ENCODE results near the gene PKP4. TPM values are rescaled to one million over a fixed set of nuclear protein-coding genes. Genes with fewer than 3 reads are reported as not detected.

PKP4 gene
- total and polyA plus RNA-seq, 9 donors = 22.7 to 60.9 (median 46.6) TPM

DNA sequence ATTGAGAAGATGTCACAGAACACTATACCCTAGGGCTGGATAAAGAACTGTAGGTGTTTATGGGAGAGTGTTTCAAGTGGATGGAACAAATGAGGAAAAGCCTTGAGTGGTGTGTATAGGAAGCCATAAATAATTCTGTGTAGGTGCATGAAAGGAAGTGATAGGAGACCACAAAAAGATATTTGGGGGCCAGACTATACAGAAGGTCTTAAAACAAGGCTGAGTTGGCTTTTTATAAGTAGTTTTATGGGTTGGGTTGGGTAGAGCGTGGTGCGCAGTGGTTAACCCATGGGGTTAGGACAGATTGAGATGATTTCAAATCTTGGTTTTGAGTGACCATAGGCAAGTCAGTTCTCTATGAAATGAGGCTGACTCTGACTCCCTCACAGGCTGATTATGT, 110.5 kb downstream of the PKP4 start:
- H3K27me3 ChIP-seq = no peaks in the 10 kb centered on the region
- H3K36me3 ChIP-seq = no peaks in the 10 kb centered on the region
- TF ChIP-seq, protein P1, sequence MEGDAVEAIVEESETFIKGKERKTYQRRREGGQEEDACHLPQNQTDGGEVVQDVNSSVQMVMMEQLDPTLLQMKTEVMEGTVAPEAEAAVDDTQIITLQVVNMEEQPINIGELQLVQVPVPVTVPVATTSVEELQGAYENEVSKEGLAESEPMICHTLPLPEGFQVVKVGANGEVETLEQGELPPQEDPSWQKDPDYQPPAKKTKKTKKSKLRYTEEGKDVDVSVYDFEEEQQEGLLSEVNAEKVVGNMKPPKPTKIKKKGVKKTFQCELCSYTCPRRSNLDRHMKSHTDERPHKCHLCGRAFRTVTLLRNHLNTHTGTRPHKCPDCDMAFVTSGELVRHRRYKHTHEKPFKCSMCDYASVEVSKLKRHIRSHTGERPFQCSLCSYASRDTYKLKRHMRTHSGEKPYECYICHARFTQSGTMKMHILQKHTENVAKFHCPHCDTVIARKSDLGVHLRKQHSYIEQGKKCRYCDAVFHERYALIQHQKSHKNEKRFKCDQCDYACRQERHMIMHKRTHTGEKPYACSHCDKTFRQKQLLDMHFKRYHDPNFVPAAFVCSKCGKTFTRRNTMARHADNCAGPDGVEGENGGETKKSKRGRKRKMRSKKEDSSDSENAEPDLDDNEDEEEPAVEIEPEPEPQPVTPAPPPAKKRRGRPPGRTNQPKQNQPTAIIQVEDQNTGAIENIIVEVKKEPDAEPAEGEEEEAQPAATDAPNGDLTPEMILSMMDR (IDR thresholded peaks at IDR 0.05) = no peak
- no peak for TF ChIP-seq POLR2A (IDR thresholded peaks at IDR 0.05)
- no peak for TF ChIP-seq EP300 (IDR thresholded peaks at IDR 0.05)
- 94 to 99% (median 96%) methylated on average over 2 of the region's 2 CpGs for WGBS, 3 donors
- H3K4me1 ChIP-seq (ENCODE audit: insufficient read depth) = no peaks in the 10 kb centered on the region
- no peak overlapping the region for H3K27ac ChIP-seq
- intact Hi-C loops (cut with DNase I) = no loop called here
- no peaks in the 10 kb centered on the region for H3K9me3 ChIP-seq
- no peak for DNase-seq
- no peak overlapping the region for H3K4me3 ChIP-seq

DNA sequence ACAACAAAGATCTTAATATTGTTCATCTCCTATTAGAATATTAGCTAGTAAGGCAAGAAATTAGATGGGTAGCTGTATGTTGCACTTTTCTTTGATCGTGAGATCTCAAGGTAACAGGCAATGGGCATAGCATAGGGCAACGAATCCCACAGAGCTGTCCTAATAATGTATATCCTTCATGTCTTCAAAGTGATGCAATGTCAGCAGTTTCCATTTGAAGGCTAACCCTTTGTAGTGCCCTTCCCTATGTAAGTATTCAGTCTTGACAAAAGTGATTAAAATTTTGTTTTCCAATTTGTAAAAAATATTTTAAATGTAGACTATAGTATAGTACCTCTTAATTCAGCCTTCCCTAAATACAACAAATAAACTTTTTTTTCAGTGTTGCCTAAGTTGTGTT, 112.5 kb downstream of the PKP4 start:
- intact Hi-C loops (cut with DNase I) = no loop called here
- H3K9me3 ChIP-seq = no peaks in the 10 kb centered on the region
- no peaks in the 10 kb centered on the region for H3K4me1 ChIP-seq (ENCODE audit: insufficient read depth)
- no peaks in the 10 kb centered on the region for H3K27me3 ChIP-seq
- no peak overlapping the region for H3K27ac ChIP-seq
- H3K36me3 ChIP-seq = no peaks in the 10 kb centered on the region
- TF ChIP-seq EP300 (IDR thresholded peaks at IDR 0.05) = no peak
- TF ChIP-seq, protein P1 (IDR thresholded peaks at IDR 0.05) = no peak
- no peak for TF ChIP-seq POLR2A (IDR thresholded peaks at IDR 0.05)
- DNase-seq = no peak
- 89 to 95% (median 90%) methylated on average over 2 of the region's 2 CpGs for WGBS, 3 donors
- H3K4me3 ChIP-seq = no peak overlapping the region

DNA sequence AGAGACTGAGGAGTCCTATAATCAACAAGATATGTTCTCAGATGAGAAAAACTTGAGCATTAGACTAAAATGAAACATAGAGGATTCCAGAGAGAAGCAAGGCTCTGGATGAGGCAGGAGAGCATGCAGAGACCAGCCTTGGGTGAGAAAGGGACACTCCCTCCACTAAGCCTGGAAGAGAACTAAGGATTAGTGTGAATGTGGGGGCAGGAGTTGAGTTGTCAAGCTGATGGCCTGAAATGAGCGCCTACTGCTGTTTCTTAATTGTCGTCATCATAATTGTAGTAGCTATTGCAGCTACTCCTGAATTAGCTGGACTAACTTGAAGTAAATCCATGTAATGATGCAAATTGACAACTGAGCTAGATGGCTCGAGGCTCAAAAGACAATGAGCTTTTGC, 114.1 kb downstream of the PKP4 start:
- Histone ChIP-seq H3K27ac (no peak overlapping the region), H3K4me1 (ENCODE audit: insufficient read depth) (no peaks in the 10 kb centered on the region), H3K36me3 (no peaks in the 10 kb centered on the region), H3K9me3 (no peaks in the 10 kb centered on the region), H3K4me3 (no peak overlapping the region), H3K27me3 (no peaks in the 10 kb centered on the region)
- 90 to 97% (median 96%) methylated on average over 3 of the region's 3 CpGs for WGBS, 3 donors
- TF ChIP-seq, protein P1 (IDR thresholded peaks at IDR 0.05) = no peak
- TF ChIP-seq EP300 (IDR thresholded peaks at IDR 0.05) (no peak), POLR2A (IDR thresholded peaks at IDR 0.05) (no peak)
- no peak for DNase-seq
- intact Hi-C loops (cut with DNase I) = no loop called here

DNA sequence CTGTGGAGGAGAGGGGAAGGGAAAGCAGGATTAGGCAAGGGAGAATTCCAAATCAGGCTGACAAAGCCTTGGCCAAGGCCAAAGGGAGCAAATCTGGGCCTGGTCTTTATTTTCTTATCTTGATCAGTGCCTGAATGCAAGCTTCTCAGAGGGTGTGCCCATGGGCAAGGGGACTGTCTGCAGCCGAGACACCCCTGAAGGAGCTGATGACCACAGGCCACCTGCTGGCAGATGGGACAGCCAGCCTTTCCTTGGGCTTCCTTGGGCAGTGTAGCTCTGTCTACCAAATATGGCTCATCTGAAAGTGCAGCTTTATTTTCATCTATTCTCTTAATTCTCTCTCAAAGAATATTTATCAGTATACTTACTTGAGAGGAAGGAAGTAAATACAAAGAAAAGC, 117.0 kb downstream of the PKP4 start:
- H3K27me3 ChIP-seq = no peaks in the 10 kb centered on the region
- H3K9me3 ChIP-seq = no peaks in the 10 kb centered on the region
- no peak overlapping the region for H3K27ac ChIP-seq
- H3K36me3 ChIP-seq = no peaks in the 10 kb centered on the region
- WGBS, 3 donors = 37 to 95% (median 93%) methylated on average over 1 of the region's 1 CpG
- intact Hi-C loops (cut with DNase I) = no loop called here
- no peak overlapping the region for H3K4me3 ChIP-seq
- no peaks in the 10 kb centered on the region for H3K4me1 ChIP-seq (ENCODE audit: insufficient read depth)
- DNase-seq = no peak
- no peak for TF ChIP-seq EP300 (IDR thresholded peaks at IDR 0.05)
- no peak for TF ChIP-seq POLR2A (IDR thresholded peaks at IDR 0.05)
- TF ChIP-seq, protein P1 (IDR thresholded peaks at IDR 0.05) = no peak

Data from ovary (tissue), 9 donors.